B cell (primary cell): ENCODE measurements around the gene SLC27A3. TPM values are rescaled to one million over a fixed set of nuclear protein-coding genes. Genes with fewer than 3 reads are reported as not detected.

Experiments
- ATAC-seq: fragments of 200-7000 bp; cut with Tn5 transposase; one replicate; pipeline ENCODE4 v1.10.0; 2021; ENCODE audit warnings: low read depth, mild to moderate bottlenecking, moderate number of reproducible peaks, moderate library complexity
- CTCF ChIA-PET: fragments of 350-600 bp; sonication (Branson Sonifier 250); formaldehyde crosslinking; loops from one replicate; lab custom pipeline; 2021; ENCODE audit warnings: antibody characterized with exemption, inconsistent platforms; lab: Charles Lee
- POLR2A ChIA-PET: fragments of 350-600 bp; sonication (Branson Sonifier 250); formaldehyde crosslinking; loops from one replicate; lab custom pipeline; 2021; ENCODE audit warnings: antibody characterized with exemption; lab: Charles Lee
- DNase-seq: peaks from one replicate; pipeline ENCODE4 v3.0.0; 2013
- H2AFZ ChIP-seq: 2 replicates; pipeline ENCODE4 v1.6.1; 2012; ENCODE audit warnings: mild to moderate bottlenecking, low read depth, low read length; ENCODE audit not compliant: insufficient read depth, poor library complexity, severe bottlenecking
- H3K27ac ChIP-seq, 2 donors: 1 replicate in 1 of 2; 2 replicates in 1 of 2; pipeline ENCODE4 v1.5.1; 2012 to 2013; ENCODE audit warnings: low read length in 2 of 2, mild to moderate bottlenecking in 2 of 2, moderate library complexity in 1 of 2
- H3K27me3 ChIP-seq, 4 experiments: fragments of 200-600 bp in 1 of 4; sonication (generic) in 1 of 4; replicated peaks in 1 of 4; 1 replicate in 2 of 4; 2 replicates in 2 of 4; pipeline versions ENCODE4 v1.6.1 to v1.7.0; 2013 to 2016; ENCODE audit warnings: low read length in 3 of 4, mild to moderate bottlenecking in 2 of 4, mixed read lengths in 1 of 4, moderate library complexity in 1 of 4; ENCODE audit not compliant: insufficient read depth in 4 of 4, control insufficient read depth in 3 of 4; ENCODE audit errors: control extremely low read depth in 1 of 4
- H3K36me3 ChIP-seq, 2 experiments: replicated peaks in 1 of 2; 1 replicate in 1 of 2; 2 replicates in 1 of 2; pipeline versions ENCODE4 v1.6.1 to v1.7.1; 2013; ENCODE audit warnings: low read length in 1 of 2; ENCODE audit not compliant: insufficient read depth in 2 of 2, control insufficient read depth in 1 of 2; ENCODE audit errors: control extremely low read depth in 1 of 2, extremely low read depth in 1 of 2
- H3K4me1 ChIP-seq, 2 donors: fragments of 200-600 bp in 1 of 2; sonication (generic) in 1 of 2; 1 replicate in 1 of 2; 2 replicates in 1 of 2; pipeline versions ENCODE4 v1.5.1 to v1.6.1; 2013 to 2017; ENCODE audit warnings: low read length in 2 of 2; ENCODE audit not compliant: control insufficient read depth in 2 of 2, insufficient read depth in 2 of 2
- H3K4me2 ChIP-seq: replicated peaks from 2 replicates; pipeline ENCODE3; 2012; ENCODE audit warnings: mild to moderate bottlenecking, low read depth, low read length; ENCODE audit not compliant: poor library complexity, severe bottlenecking
- H3K4me3 ChIP-seq, 5 experiments: fragments of 200-600 bp in 1 of 5; sonication (generic) in 1 of 5; 1 replicate in 3 of 5; 2 replicates in 2 of 5; pipeline versions ENCODE4 v1.5.1 to v1.7.0; 2011 to 2016; ENCODE audit warnings: low read length in 4 of 5, mild to moderate bottlenecking in 4 of 5, low read depth in 2 of 5, control low read depth in 1 of 5, moderate library complexity in 1 of 5; ENCODE audit not compliant: insufficient read depth in 1 of 5; ENCODE audit errors: control extremely low read depth in 1 of 5, extremely low read depth in 1 of 5
- H3K79me2 ChIP-seq: fragments of 200-600 bp; sonication (generic); one replicate; pipeline ENCODE4 v1.6.0; 2016; ENCODE audit warnings: low read length; ENCODE audit not compliant: control insufficient read depth, insufficient read depth
- H3K9ac ChIP-seq: fragments of 200-600 bp; sonication (generic); 2 replicates; pipeline ENCODE4 v1.6.1; 2017; ENCODE audit warnings: mild to moderate bottlenecking, low read length, moderate library complexity
- H3K9me3 ChIP-seq, 3 donors: one replicate each; pipeline versions ENCODE4 v1.6.1 to v1.7.1; 2013; ENCODE audit warnings: low read length in 2 of 3; ENCODE audit not compliant: control insufficient read depth in 2 of 3, insufficient read depth in 1 of 3; ENCODE audit errors: control extremely low read depth in 1 of 3
- H4K20me1 ChIP-seq: 2 replicates; pipeline ENCODE4 v1.6.0; 2012; ENCODE audit warnings: mild to moderate bottlenecking, low read length; ENCODE audit not compliant: insufficient read depth, control insufficient read depth, poor library complexity, severe bottlenecking
- H3K27ac Mint-ChIP-seq: one replicate; pipeline ENCODE4 v1.8.0; 2021; ENCODE audit warnings: mixed read lengths
- H3K27me3 Mint-ChIP-seq: one replicate; pipeline ENCODE4 v1.8.0; 2021; ENCODE audit warnings: mixed read lengths
- H3K4me1 Mint-ChIP-seq: one replicate; pipeline ENCODE4 v1.8.0; 2021; ENCODE audit warnings: mixed read lengths
- H3K4me3 Mint-ChIP-seq: one replicate; pipeline ENCODE4 v1.8.0; 2021; ENCODE audit warnings: mixed read lengths
- H3K9me3 Mint-ChIP-seq: one replicate; pipeline ENCODE4 v1.8.0; 2022; ENCODE audit warnings: mixed read lengths; ENCODE audit not compliant: insufficient read depth
- CTCF ChIP-seq: fragments of 200-600 bp; IDR thresholded peaks from one replicate; pipeline ENCODE4 v1.8.0; 2022; ENCODE audit warnings: antibody characterized with exemption, mild to moderate bottlenecking
- EZH2 ChIP-seq: IDR thresholded peaks from 2 replicates; pipeline ENCODE4 v1.6.1; 2012; ENCODE audit warnings: borderline replicate concordance, low read depth, mild to moderate bottlenecking, moderate library complexity, low read length; ENCODE audit not compliant: insufficient read depth, poor library complexity, severe bottlenecking
- WGBS: methylation state at CpG from one replicate; pipeline ENCODE4 v1.1.5; 2013; ENCODE audit warnings: missing lambda C conversion rate; ENCODE audit not compliant: insufficient coverage; 5-methylcytosine and 5-hydroxymethylcytosine counted together
- intact Hi-C: fragments of 100-400 bp; cut with micrococcal nuclease; formaldehyde crosslinking; loops from one replicate; pipeline ENCODE4 v1.10.0; 2022
- polyA plus RNA-seq: library from polyadenylated mRNA; depleted of rRNA; stranded (reverse); fragments of >200 nt; gene quantifications from 2 replicates; pipeline ENCODE4 v1.2.3, GENCODE V29; 2012
- total RNA-seq, 2 donors: library from RNA; stranded (reverse); fragments of 120-200 nt in 1 of 2; gene quantifications; 1 replicate in 1 of 2; 2 replicates in 1 of 2; pipeline versions ENCODE4 v1.2.3 to v1.2.4, GENCODE V29; 2013 to 2022

The SLC27A3 gene
- total and polyA plus RNA-seq, 2 donors (not counting 1 experiment from before 2014, with no cell fraction given), result 15.6 to 19.4 TPM

DNA sequence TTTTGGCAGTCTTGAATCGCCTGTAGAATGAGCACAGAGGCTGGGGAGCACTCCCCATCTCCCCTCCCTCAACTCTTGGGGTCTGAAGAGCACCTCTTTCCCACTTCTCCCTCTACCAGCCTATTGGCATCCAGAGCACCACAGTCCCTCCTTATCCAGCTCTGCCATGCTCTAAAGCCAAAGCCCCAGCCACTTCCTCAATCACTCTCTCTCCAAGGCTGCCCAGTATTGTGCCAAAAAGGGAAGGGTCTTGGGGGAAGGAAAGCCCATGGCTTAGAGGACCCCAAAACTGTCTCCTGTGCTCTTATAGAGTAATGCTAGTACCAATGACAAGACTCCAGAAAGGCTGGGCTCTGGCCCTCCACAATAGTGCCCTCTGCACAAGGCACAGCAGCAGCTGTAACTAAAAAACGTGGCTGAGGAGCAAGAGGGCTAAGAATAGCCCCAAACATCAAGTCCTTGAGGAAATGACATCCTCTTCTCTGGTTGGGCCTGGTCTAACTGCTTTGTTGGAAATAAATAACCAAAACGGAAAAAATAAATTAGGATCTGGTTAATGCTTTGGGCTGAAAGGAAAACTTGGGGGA, 28.4 kb downstream of the SLC27A3 start:
- TF ChIP-seq CTCF, result no peak
- no peak for TF ChIP-seq EZH2
- Histone ChIP-seq H3K4me1 (peaks cover 22 to 33% of the 10 kb centered on the region in 2 donors), H3K27ac (peak overlapping the region in 1 of 2 donors; percentile 7), H3K4me3 (no peak overlapping the region), H3K9ac (no peak overlapping the region), H3K36me3 (peaks cover 0 to 18% of the 10 kb centered on the region in 2 experiments), H3K79me2 (peaks cover 18% of the 10 kb centered on the region), H3K4me2 (no peak overlapping the region), H3K9me3 (no peaks in the 10 kb centered on the region), H3K27me3 (no peaks in the 10 kb centered on the region), H2AFZ (no peak overlapping the region), H4K20me1 (no peaks in the 10 kb centered on the region)
- ATAC-seq (no peak), DNase-seq (no peak)
- Mint-ChIP-seq H3K4me3 (no peak overlapping the region), H3K27me3 (no peaks in the 10 kb centered on the region), H3K4me1 (peaks cover 30% of the 10 kb centered on the region), H3K9me3 (no peaks in the 10 kb centered on the region), H3K27ac (peak overlapping the region; percentile 74)
- WGBS, result 65% methylated on average over 3 of the region's 3 CpGs
- intact Hi-C loops, result loop anchor here (2.0 kb wide), 2 partner anchors 13 to 21 kb away; no protein-coding TSS in a partner anchor
- POLR2A ChIA-PET, result interaction anchor here (0.9 kb wide), 1 partner anchor 187 kb away, joined by 3 read pairs; the partner anchor contains the start of gene RPS27
- CTCF ChIA-PET, result interaction anchor here (1.6 to 5.4 kb wide), 2 partner anchors 116 to 183 kb away, joined by 4 to 39 read pairs; partner anchors contain the start of gene RAB13

- H2AFZ ChIP-seq, result no peak overlapping the region
- intact Hi-C loops, result loop anchor here (2.0 kb wide), 2 partner anchors 13 to 21 kb away; no protein-coding TSS in a partner anchor
- peaks cover 18% of the 10 kb centered on the region for H3K79me2 ChIP-seq
- H3K4me2 ChIP-seq, result no peak overlapping the region
- no peaks in the 10 kb centered on the region for H4K20me1 ChIP-seq
- ChIA-PET CTCF (interaction anchor here (5.4 kb wide), 1 partner anchor 182 kb away, joined by 39 read pairs; the partner anchor contains the start of gene RAB13), POLR2A (interaction anchor here (1.8 kb wide), 1 partner anchor 163 kb away, joined by 5 read pairs; the partner anchor contains the start of gene CREB3L4)
- TF ChIP-seq CTCF (no peak), EZH2 (no peak)
- Mint-ChIP-seq H3K4me1 (peaks cover 30% of the 10 kb centered on the region), H3K9me3 (no peaks in the 10 kb centered on the region), H3K27ac (peak overlapping the region; percentile 71), H3K4me3 (no peak overlapping the region), H3K27me3 (no peaks in the 10 kb centered on the region)
- H3K27ac ChIP-seq, result peak overlapping the region; percentile 62 to 82
- peaks cover 22 to 33% of the 10 kb centered on the region in 2 donors for H3K4me1 ChIP-seq
- no peak overlapping the region for H3K4me3 ChIP-seq
- no peaks in the 10 kb centered on the region for H3K9me3 ChIP-seq
- ATAC-seq, result no peak
- WGBS, result 80% methylated on average over 1 of the region's 2 CpGs
- peaks cover 2 to 21% of the 10 kb centered on the region in 2 experiments for H3K36me3 ChIP-seq
- no peak for DNase-seq
- no peaks in the 10 kb centered on the region for H3K27me3 ChIP-seq
- no peak overlapping the region for H3K9ac ChIP-seq
Observed at GRCh38 chr1:153804112-153804511, 28.9 kb downstream of the SLC27A3 start.
